Measurements from ENCODE around the gene CCDC134. TPM values are rescaled to one million over a fixed set of nuclear protein-coding genes. Genes with fewer than 3 reads are reported as not detected.

Gene CCDC134
- total and polyA plus RNA-seq, 7 donors: 0.60 to 8.6 (median 6.1) TPM

- Histone ChIP-seq H3K27me3 (no peaks in the 10 kb centered on the region), H3K27ac (no peak overlapping the region), H3K4me1 (no peaks in the 10 kb centered on the region), H3K4me3 (no peak overlapping the region), H3K36me3 (no peaks in the 10 kb centered on the region), H3K9me3 (no peaks in the 10 kb centered on the region)
- 86 to 92% methylated on average over 2 of the region's 2 CpGs for WGBS, 2 donors
- TF ChIP-seq POLR2AphosphoS5 (IDR thresholded peaks at IDR 0.05) (no peak), CTCF (IDR thresholded peaks at IDR 0.05) (no peak), EP300 (IDR thresholded peaks at IDR 0.05) (no peak)
- DNase-seq: no peak
- intact Hi-C loops (cut with DNase I): no loop called here
Measured at GRCh38 chr22:41777749-41778425, 22.6 kb upstream of the CCDC134 start.

GRCh38 chr22:41779929-41780505 lies 20.5 kb upstream of the CCDC134 start:
- DNase-seq: no peak
- TF ChIP-seq POLR2A (IDR thresholded peaks at IDR 0.05) (no peak), EP300 (IDR thresholded peaks at IDR 0.05) (no peak), POLR2AphosphoS5 (IDR thresholded peaks at IDR 0.05) (no peak), CTCF (IDR thresholded peaks at IDR 0.05) (no peak)
- intact Hi-C loops (cut with DNase I): no loop called here
- Histone ChIP-seq H3K4me1 (no peaks in the 10 kb centered on the region), H3K9me3 (no peaks in the 10 kb centered on the region), H3K4me3 (no peak overlapping the region), H3K36me3 (no peaks in the 10 kb centered on the region), H3K27ac (no peak overlapping the region), H3K27me3 (no peaks in the 10 kb centered on the region)
- WGBS, 2 donors: 60 to 73% methylated on average over 3 of the region's 3 CpGs

GRCh38 chr22:41780746-41781505 lies 19.6 kb upstream of the CCDC134 start:
- Histone ChIP-seq H3K4me3 (no peak overlapping the region), H3K4me1 (no peaks in the 10 kb centered on the region), H3K36me3 (no peaks in the 10 kb centered on the region), H3K27me3 (no peaks in the 10 kb centered on the region), H3K9me3 (no peaks in the 10 kb centered on the region), H3K27ac (no peak overlapping the region)
- WGBS, 2 donors: 49 to 58% methylated on average over 11 of the region's 11 CpGs
- intact Hi-C loops (cut with DNase I): no loop called here
- TF ChIP-seq POLR2AphosphoS5 (IDR thresholded peaks at IDR 0.05) (no peak), CTCF (IDR thresholded peaks at IDR 0.05) (no peak), POLR2A (IDR thresholded peaks at IDR 0.05) (no peak), EP300 (IDR thresholded peaks at IDR 0.05) (no peak)
- peak; percentile 78 for DNase-seq

GRCh38 chr22:41781507-41781906 lies 19.0 kb upstream of the CCDC134 start:
- no peaks in the 10 kb centered on the region for H3K36me3 ChIP-seq
- intact Hi-C loops (cut with DNase I): no loop called here
- no peaks in the 10 kb centered on the region for H3K9me3 ChIP-seq
- no peaks in the 10 kb centered on the region for H3K27me3 ChIP-seq
- no peak overlapping the region for H3K27ac ChIP-seq
- H3K4me3 ChIP-seq: no peak overlapping the region
- H3K4me1 ChIP-seq: no peaks in the 10 kb centered on the region
- WGBS, 2 donors: 56 to 69% methylated on average over 1 of the region's 1 CpG
- no peak for TF ChIP-seq CTCF (IDR thresholded peaks at IDR 0.05)
- TF ChIP-seq POLR2A (IDR thresholded peaks at IDR 0.05): no peak
- no peak for TF ChIP-seq POLR2AphosphoS5 (IDR thresholded peaks at IDR 0.05)
- TF ChIP-seq EP300 (IDR thresholded peaks at IDR 0.05): no peak
- DNase-seq: no peak
